ENCODE results near the gene FUT2.

The FUT2 gene

DNA sequence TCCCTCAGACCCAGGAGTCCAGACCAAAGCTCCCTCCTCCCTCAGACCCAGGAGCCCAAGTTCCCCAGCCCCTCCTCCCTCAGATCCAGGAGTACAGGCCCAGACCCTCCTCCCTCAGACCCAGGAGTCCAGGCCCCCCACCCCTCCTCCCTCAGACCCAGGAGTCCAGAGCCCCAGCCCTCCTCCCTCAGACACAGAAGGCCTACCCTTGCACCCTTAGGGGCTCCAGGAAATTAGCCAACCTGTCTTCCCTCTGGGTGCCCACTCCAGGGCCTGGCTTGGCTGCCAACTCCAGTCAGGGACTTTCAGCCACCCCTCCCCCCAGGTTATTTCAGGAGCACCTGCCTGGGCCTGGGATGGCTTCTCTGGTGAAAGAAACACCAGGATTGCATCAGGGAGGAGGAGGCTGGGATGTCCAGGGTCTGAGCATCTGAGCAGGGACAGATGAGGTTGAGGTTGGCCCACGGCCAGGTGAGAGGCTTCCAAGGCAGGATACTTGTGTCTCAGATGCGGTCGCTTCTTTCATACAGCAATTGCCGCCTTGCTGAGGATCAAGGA lies 59.4 kb downstream of the FUT2 start, which contains the start of gene FGF21:
Gene FGF21, plus strand, starts transcription at position 441 of the 558 bp plus-strand sequence. CDS start 713 bp downstream, outside the sequence.
- no peak for FAIRE-seq
